ENCODE data around the gene CHRDL2.
"Not testable (repeated sequence)": the region's sequence is repeated elsewhere in the genome, so short reads cannot be mapped to it uniquely, and the experiment has no call there.

Gene CHRDL2

GRCh38 chr11:74731301-74732094 is at the start of gene CHRDL2:
Gene CHRDL2 (minus strand): TSS chr11:74731426. CDS start chr11:74730888, 538 bp downstream.
- DNase-seq = no peak

DNA sequence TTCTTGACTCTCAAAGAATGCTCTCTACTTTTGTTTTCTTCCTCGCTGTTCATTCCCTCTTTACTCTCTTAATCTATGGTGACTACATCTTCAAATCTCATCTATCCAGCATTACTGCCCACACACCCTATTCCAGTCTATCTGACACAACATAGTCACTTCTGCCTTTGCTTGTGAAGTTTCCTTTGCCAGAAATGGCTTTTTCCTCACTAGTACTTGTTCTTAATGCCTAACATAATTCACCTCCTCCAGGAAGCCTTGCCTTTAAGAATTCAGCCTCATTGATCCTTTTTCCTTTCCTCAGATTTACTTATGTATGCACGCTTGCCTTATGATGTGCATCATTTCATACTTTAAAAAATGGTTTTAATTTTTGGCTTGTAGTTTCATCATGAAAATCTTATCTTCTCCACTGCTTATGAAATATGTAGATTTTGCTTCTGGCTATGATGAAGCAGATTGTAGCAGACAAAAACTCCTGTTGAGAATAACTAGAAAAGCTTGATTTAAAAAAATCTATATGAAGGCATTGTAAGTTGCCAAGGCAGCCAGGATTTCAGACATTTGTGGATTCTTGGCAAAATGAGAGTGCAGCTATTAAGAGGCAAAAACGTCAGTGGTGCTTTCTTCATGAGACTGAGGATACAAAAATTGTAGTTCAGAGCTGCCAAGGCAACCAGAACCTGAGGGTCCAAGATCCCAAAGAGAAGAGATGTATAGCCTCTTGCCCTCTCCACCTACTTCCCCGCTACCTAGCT is 49.2 kb upstream of the CHRDL2 start:
- no peak for DNase-seq

DNA sequence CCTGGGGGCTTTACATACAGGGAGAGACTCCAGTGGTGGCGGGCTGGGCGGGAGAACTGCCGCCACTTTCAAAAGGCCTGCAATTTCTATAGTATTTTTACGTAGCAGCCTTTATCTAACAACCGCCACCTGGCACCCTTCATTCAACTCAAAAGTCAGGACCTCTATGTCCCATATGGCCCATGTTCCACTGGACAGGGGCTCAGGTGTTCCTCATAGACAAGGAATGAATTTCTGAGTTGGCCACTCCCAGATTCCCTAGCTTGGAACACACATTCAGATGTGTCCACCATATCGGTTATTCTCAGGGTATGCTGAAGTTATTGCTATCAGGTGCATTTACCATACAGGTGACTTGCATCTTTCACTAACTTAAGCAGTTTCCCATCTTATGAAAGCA is 47.4 kb upstream of the CHRDL2 start:
- DNase-seq = no peak

DNA sequence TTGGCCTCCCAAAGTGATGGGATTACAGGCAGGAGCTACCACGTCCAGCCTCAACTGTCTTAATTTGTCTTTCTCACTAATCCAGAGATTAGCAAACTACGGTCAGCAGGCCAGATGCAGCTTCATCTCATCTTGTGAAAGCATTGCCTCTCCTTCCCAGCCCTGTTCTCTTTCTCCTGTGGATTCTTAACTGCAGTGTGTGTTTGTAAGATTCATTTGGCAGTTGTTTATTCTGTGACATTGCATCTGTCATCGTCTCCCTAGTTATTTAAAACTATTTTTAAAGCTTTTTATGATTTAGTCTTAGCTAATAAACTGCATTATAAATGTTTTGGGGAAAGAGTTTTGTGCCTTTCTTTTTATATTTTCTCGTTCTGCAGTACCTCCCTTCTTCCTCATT is 46.7 kb upstream of the CHRDL2 start:
- DNase-seq = no peak

- DNase-seq = no peak
Observed at GRCh38 chr11:74777038-74777437, 45.8 kb upstream of the CHRDL2 start.

DNA sequence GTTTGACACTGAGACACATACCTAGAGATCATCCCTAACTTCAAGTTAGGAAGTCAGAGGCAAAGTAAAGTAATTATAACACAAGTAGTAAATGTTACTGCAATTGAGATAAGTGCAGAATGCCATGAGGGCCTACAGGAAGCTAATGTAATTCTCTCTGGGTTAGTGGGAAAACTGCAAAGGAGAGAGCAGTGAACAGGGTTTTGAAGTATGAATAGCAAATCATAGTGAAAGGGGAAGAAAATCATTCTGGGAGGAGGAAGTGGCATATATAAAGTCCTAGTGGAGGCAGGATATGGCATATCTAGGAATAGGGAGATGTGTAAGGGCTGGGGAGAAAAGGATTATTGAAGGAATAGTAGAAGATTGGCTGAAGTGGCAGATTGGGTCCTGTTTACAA is 45.3 kb upstream of the CHRDL2 start:
- no peak for DNase-seq

DNA sequence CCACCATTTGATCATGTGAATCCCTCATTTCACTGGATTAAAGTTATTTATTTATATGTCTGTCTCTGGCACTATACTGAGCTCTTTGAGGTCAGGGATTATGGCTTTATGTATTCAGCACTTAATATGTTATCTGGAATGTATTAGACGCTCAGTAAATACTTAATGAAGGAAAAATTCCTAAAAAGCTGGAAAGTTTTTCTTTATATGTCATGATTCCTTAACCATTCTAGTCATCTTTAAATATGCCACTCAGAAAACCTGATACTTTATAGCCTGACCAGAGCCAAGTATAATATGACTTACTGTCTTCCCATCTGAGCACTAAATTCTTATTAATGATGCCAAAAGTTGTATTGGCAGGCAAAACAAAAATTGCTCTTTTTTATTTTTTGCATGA is 44.5 kb upstream of the CHRDL2 start:
- DNase-seq = no peak

GRCh38 chr11:74773476-74773875 is 42.2 kb upstream of the CHRDL2 start:
- no peak for DNase-seq

- no peak for DNase-seq
Observed at GRCh38 chr11:74771139-74771538, 39.9 kb upstream of the CHRDL2 start.

DNA sequence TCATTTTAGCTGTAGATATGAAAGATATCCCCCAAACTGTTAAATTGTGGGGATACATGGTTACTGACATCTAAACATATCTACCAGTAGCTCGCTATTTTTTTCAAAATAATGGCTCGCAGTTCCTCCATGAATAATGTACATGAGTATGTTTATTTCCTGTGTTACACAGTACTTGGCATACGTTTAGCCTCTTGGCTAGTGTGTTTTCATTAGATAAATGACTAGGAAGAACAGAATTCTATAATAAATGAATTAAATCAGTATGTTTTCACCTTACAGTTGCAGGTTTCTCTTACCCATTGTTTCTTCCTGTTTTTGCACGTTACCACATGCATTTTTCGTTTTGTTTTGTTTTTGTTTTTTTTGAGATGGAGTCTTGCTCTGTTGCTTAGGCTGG is 39.2 kb upstream of the CHRDL2 start:
- no peak for DNase-seq

DNA sequence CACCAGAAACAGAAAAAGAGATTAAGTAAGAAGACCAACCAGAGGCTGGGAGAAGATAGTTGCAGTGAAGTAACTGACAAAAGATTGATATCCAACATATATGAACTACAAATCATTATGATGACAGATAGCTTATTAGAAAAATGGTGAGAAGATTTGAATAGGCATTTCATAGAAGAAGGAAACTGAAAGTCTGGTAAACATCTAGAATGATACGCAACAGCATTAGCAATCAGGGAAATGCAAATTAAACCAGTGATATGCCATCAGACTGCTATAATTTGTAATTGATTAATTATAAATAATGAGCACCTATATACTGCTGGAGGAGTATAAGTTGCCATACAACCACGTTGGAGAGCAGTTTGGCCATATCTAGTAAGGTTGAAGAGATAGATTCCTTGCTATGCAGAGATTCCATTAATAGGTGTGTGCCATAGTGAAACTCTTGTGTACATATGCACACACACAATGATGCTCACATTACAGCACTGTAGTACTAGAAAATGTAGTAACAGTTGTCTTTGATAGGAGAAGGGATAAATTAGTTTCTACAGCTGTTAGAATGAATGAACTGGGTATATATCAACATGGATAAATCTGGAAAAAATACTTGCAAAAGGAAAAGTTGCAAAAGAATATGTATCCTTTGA is 38.0 kb upstream of the CHRDL2 start:
- DNase-seq = no peak

- not testable (repeated sequence) for DNase-seq
Observed at GRCh38 chr11:74768172-74768651, 37.0 kb upstream of the CHRDL2 start.

DNA sequence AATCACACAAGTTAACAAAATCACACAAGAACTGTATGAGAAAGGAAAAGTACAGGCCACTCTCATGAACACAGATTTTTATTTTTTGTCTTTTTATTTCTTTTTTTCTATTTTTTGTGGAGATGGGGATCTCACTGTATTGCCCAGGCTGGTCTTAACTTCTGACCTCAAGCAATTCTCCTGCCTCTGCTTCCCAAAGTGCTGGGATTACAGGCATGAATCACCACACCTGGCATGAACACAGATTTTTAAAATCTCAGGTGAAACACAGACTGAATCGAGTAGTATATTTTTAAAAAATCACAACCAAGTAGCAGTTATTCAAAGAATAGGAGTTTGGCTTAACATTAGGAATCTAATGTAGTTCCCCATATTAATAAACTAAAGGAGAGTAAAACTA is 35.7 kb upstream of the CHRDL2 start:
- no peak for DNase-seq

DNA sequence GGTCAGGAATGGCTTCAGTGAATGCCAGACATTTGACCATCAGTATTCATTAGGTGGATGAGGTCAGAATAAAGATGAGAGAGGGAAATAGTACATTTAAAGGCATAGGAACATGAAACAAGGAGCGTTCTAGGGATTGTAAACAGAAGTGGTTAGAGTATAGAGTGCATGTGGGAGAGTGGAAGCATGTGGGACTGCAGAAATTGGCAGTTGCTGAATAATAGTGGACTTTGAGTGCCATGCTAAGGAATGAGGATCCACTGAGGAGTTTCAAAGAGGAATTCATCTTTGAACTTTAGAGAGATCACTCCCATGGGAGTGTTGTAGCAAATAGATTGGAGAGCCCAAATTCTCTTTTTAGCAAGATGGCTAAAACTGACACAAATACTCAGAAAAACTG is 25.3 kb upstream of the CHRDL2 start:
- DNase-seq = no peak

DNA sequence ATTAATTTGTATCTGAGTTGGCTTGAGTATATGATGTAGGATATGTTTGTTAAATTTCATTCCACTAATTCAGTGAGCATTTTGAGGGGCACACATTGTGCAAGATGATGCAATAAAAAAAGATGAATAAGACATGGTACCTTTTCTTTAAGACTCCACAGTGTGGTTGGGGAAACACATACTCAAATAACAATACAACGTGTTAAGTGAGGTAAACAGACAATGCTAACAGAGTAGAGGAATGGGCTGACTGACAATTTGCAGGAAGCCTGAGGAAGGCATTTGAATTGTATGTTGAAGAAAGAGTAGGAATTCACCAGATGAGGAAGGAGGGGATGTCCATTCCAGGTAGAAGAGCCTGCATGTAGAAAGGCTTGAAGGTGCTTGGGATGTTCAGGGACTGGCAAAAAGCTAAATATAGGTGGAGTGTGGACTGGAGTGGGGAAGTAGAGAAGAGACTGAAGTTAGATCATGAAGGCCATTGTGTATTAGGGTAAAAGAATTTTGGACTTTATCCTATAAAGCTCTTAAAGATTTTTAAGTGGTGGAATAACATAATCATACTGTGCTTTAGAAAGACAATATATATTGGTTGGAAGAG is 24.3 kb upstream of the CHRDL2 start:
- no peak for DNase-seq

DNA sequence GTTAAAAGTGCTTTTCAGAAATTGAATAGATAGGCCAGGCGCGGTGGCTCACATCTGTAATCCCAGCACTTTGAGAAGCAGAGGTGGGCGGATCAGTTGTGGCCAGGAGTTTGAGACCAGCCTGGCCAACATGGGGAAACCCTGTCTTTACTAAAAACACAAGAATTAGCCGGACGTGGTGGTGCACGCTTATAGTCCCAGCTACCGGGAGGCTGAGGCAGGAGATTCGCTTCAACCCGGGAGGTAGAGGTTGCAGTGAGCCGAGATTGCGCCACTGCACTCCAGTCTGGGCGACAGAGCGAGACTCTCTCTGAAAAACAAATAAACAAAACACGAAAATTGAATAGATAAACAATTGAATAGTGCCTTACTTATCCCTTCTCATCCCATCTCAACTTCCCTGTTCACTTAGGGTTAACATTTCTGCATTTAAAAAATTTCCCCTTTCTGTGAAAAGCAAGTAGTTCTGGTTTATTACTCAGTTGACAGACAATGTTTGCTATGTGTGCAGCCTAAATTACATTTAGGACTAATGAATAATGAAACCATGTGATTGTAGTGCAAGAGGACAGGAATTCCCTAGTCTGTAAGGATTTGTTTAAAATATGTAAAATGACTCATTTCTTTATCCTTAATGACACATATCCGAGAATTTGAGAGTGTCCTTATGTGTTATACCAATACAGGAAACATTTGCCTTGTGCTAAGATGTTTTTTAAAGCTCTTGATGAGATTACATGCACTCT is 23.5 kb upstream of the CHRDL2 start:
- no peak for DNase-seq

DNA sequence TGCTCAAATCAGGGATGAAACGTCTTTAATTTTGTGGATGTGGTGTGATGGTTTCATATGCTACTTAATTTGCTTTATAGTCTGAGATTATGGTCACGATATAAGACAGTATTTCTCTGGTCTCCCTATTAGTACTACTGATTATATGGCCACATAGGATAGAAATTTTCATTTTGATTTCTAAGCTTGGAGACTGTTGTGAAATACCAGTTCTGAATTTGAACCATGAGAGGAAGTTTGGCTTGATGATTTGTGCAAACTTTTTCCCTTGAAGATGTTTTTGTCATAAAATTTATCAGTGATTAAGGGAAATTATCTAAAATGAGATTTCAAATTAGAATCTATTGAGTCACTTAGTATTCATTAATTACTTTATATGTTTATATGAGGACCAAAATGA is 20.1 kb upstream of the CHRDL2 start:
- DNase-seq = no peak

GRCh38 chr11:74750598-74750997 is 19.4 kb upstream of the CHRDL2 start:
- DNase-seq = not testable (repeated sequence)

DNA sequence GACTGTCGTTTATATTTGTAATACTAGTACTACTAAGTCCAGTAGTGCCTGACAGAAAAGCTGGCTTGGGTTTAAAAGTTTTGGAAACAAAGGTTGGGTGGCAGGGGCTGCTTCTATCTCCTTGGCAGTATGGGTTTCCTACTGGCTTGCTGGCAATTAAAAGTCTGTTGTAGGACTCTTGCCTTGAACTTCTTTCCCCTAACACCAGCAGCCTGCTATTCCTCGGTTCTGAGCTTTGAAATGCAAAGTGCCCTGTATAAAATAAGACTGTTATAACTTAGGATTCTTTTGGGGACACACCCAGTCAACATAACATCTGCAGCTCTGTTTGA is 18.7 kb upstream of the CHRDL2 start:
- DNase-seq = no peak

DNA sequence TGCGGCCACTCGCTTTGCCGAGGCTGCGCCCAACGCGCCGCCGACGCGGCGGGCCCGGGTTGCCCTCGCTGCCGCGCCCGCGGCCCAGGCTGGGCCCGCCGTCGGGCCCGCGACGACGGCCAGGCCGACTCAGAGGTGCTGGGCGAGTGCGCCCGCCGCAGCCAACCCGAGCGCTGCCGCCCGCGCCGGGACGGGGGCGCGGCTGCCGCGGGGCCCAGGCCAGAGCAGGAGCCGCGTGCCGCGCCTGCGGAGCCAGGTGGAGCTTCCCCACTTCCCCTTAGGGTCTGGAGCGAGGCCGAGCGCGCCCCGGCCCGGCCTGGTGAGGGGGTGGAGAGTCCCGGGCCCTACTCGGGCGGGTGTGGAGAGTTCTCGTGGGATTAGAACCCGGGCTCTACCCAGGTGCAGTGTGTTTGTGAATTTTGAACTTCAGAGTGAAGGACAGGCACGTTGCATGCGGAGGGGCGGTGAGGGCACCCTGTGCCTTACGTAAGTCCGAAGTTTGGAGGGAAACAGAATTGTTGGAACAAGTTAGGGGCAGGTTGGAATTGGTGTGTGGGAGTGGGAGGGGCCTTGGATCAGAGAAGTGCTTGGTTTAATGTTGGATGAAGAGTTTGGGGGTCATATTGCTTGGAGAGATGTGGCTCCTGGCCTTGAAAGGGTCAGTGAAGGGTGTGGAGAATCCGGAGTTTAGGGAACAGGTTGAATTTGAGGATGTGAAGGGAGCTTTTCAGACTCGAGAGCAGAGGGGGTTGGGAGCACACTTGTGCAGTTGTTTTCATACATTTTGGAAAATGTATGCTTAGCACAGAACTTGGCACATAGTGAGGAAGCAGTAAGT is 18.1 kb upstream of the CHRDL2 start:
- DNase-seq = peak; percentile 38 to 47

DNA sequence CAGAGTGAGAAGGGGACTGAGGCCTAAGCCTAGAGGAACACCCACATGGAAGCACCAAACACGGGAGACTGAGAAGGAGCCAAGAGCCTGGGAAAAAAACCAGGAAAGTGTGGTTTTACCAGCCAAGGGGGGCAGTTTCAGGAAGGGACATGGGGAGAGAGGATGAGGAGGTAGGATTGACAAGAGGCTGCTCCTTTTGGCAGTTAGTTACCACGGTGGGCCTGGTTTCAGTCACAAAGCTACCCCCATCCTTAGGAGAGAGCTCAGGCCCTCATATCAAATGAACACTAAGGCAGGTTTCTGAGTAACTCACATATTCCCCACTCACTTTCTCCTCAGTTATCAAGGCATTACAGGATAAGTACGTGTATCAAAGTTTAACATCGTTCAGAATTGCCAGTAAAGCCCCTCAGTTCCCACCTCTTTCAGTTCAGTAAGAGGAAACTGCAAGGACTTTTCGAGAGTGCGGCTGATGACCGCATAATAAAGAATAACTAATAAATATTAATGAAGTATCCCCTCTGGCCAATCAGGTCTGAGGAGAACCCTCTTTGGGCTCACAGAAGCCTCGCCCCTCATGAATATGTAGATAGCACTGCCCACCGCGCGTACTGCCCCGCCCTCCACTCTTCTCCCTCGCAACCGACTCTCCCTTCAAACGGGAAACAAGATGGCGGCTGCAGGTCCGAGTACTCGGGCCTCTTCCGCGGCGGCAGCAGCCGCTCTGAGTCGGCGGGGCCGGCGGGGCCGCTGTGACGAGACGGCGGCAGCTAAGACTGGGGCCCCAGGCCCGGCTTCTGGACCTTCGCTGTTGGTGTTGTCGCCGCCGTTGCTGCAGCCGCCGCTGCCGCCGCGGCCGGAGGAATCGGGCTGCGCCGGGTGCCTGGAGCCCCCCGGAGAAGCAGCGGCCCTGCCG is 17.2 kb upstream of the CHRDL2 start, which contains the start of gene RNF169:
Gene RNF169 (plus strand): TSS at position 639 of the 916 bp plus-strand sequence. CDS start 32 bp downstream, at position 671.
- DNase-seq = peak; percentile 86 to 88

Measured in activated CD4-positive, alpha-beta T cell treated with anti-CD3 and anti-CD28 coated beads for 4 hours (primary cell).